K562 (cell line): ENCODE results near the gene NR1I3. TPM values are rescaled to one million over a fixed set of nuclear protein-coding genes. Genes with fewer than 3 reads are reported as not detected.

Experiments
- BHLHE40 ChIP-seq: IDR thresholded peaks from 2 replicates; pipeline ENCODE4 v1.6.1; 2011; ENCODE audit warnings: low read length, improper control_type of control experiment
- DACH1 ChIP-seq: fragments of 450-650 bp; IDR thresholded peaks from 2 replicates; pipeline ENCODE4 v1.6.1; 2018; ENCODE audit not compliant: partially characterized antibody
- DDX20 ChIP-seq: fragments of 450-650 bp; IDR thresholded peaks from 2 replicates; pipeline ENCODE4 v1.6.1; 2016; ENCODE audit warnings: missing genetic modification characterization, low read depth, mild to moderate bottlenecking, missing compliant biosample characterization, moderate library complexity
- DIDO1 ChIP-seq: fragments of 450-650 bp; IDR thresholded peaks from 2 replicates; pipeline ENCODE4 v1.6.1; 2016; ENCODE audit warnings: low read depth, missing biosample characterization, missing genetic modification characterization
- HDAC6 ChIP-seq: IDR thresholded peaks from 2 replicates; pipeline ENCODE4 v1.6.1; 2012; ENCODE audit warnings: low read depth, mild to moderate bottlenecking, control low read depth, inconsistent platforms, low read length, moderate library complexity
- HMG20B ChIP-seq: fragments of 250-450 bp; sonication (Bioruptor Pico); IDR thresholded peaks from 2 replicates; pipeline ENCODE4 v1.5.0; 2021; ENCODE audit warnings: mild to moderate bottlenecking
- HNRNPLL ChIP-seq: fragments of 200-400 bp; formaldehyde crosslinking; IDR thresholded peaks from 2 replicates; pipeline ENCODE4 v1.6.1; 2017; ENCODE audit warnings: low read length, low read depth, mild to moderate bottlenecking; ENCODE audit not compliant: poor library complexity, severe bottlenecking
- IRF2 ChIP-seq: sonication (generic); formaldehyde crosslinking; IDR thresholded peaks from 2 replicates; pipeline ENCODE4 v1.8.1; 2022; ENCODE audit warnings: mild to moderate bottlenecking, missing genetic modification reagents
- LARP7 ChIP-seq: fragments of 450-650 bp; IDR thresholded peaks from 2 replicates; pipeline ENCODE4 v1.6.1; 2016
- MYBL2 ChIP-seq, 2 experiments: fragments of 450-650 bp in 1 of 2; sonication (generic) in 1 of 2; formaldehyde crosslinking in 1 of 2; IDR thresholded peaks; 2 replicates each; pipeline versions ENCODE4 v1.6.1 to v1.8.1; 2017 to 2022; ENCODE audit warnings: borderline replicate concordance in 1 of 2, inconsistent platforms in 1 of 2, low read depth in 1 of 2, mild to moderate bottlenecking in 1 of 2, missing genetic modification reagents in 1 of 2, moderate library complexity in 1 of 2
- MYC ChIP-seq, 2 experiments: fragments of 250-450 bp in 1 of 2; sonication (Bioruptor Pico) in 1 of 2; IDR thresholded peaks; 2 replicates each; pipeline versions ENCODE4 v1.5.1 to v1.6.1; 2012 to 2021; ENCODE audit warnings: low read depth in 2 of 2, borderline replicate concordance in 1 of 2, improper control_type of control experiment in 1 of 2, low read length in 1 of 2, mild to moderate bottlenecking in 1 of 2, moderate library complexity in 1 of 2
- PRMT5 ChIP-seq: sonication (generic); formaldehyde crosslinking; IDR thresholded peaks from 2 replicates; pipeline ENCODE4 v1.5.0; 2020; ENCODE audit warnings: missing genetic modification reagents
- SIN3B ChIP-seq: fragments of 450-650 bp; IDR thresholded peaks from 2 replicates; pipeline ENCODE4 v1.6.1; 2017; ENCODE audit warnings: low read depth, mild to moderate bottlenecking, moderate library complexity
- SMARCA5 ChIP-seq: fragments of 450-650 bp; IDR thresholded peaks from 2 replicates; pipeline ENCODE4 v1.6.1; 2016
- SMC3 ChIP-seq: conservative IDR thresholded peaks from 2 replicates; pipeline ENCODE4 v1.6.1; 2011; ENCODE audit warnings: low read depth, low read length, improper control_type of control experiment; ENCODE audit not compliant: insufficient read depth
- STAT5A ChIP-seq: IDR thresholded peaks from 2 replicates; pipeline ENCODE4 v1.6.1; 2012; ENCODE audit warnings: low read length, inconsistent platforms, borderline replicate concordance
- ZEB2 ChIP-seq: fragments of 450-650 bp; IDR thresholded peaks from 2 replicates; pipeline ENCODE4 v1.6.1; 2016
- ZNF146 ChIP-seq: IDR thresholded peaks from one replicate; pipeline ENCODE4 v1.6.1; 2018; ENCODE audit warnings: missing compliant biosample characterization; ENCODE audit not compliant: unreplicated experiment
- ZNF174 ChIP-seq: fragments of 250-450 bp; sonication (Bioruptor Pico); IDR thresholded peaks from 2 replicates; pipeline ENCODE4 v1.4.0; 2020; ENCODE audit warnings: mild to moderate bottlenecking
- ZNF766 ChIP-seq: fragments of 200-800 bp; sonication (Bioruptor generic); conservative IDR thresholded peaks from 2 replicates; pipeline ENCODE4 v1.6.1; 2016; ENCODE audit warnings: missing genetic modification characterization, missing compliant biosample characterization
- polyA plus RNA-seq, 8 experiments: library from polyadenylated mRNA; depleted of rRNA in 4 of 8; stranded (reverse) in 5 of 8; unstranded in 3 of 8; fragments of >200 nt; fragmentation: Nextera tagmentation in 2 of 8; fragmentation: Illumina TruSeq in 1 of 8; extraction: Ambion mirVana in 2 of 8; extraction: Trizol in 1 of 8; gene quantifications; 2 replicates each; pipeline versions ENCODE4 v1.2.1 to v1.2.3, GENCODE V29; 2011 to 2014; ENCODE audit warnings: inconsistent platforms in 1 of 8, missing spikeins in 1 of 8
- total RNA-seq, 7 experiments: library from RNA; depleted of rRNA in 6 of 7; stranded (reverse); fragments of >200 nt in 6 of 7; fragmentation: Illumina TruSeq in 2 of 7; extraction: Trizol in 2 of 7; gene quantifications; 2 replicates each; pipeline versions ENCODE4 v1.2.1 to v1.2.3, GENCODE V29; 2011 to 2021; ENCODE audit warnings: low replicate concordance in 1 of 7
- TF ChIP-seq, protein P1 (sequence below): fragments of 450-650 bp; IDR thresholded peaks from 2 replicates; pipeline ENCODE4 v1.6.1; 2016
- TF ChIP-seq, protein P2 (sequence below): sonication (generic); formaldehyde crosslinking; IDR thresholded peaks from 2 replicates; pipeline ENCODE4 v1.8.0; 2022; ENCODE audit warnings: missing genetic modification reagents, mild to moderate bottlenecking, moderate library complexity, borderline replicate concordance
- TF ChIP-seq, protein P3 (sequence below): IDR thresholded peaks from 2 replicates; pipeline ENCODE4 v1.6.1; 2014; ENCODE audit warnings: antibody characterized with exemption
- TF ChIP-seq, protein P4 (sequence below): fragments of 250-450 bp; sonication (Bioruptor Pico); IDR thresholded peaks from 2 replicates; pipeline ENCODE4 v1.8.0; 2021; ENCODE audit warnings: moderate library complexity, mild to moderate bottlenecking, inconsistent platforms

Gene NR1I3
- total and polyA plus RNA-seq, 9 of the 15 experiments (the other 6 are each of a cell fraction or from before 2014, with no cell fraction given): 0.11 TPM; not detected in 8

DNA sequence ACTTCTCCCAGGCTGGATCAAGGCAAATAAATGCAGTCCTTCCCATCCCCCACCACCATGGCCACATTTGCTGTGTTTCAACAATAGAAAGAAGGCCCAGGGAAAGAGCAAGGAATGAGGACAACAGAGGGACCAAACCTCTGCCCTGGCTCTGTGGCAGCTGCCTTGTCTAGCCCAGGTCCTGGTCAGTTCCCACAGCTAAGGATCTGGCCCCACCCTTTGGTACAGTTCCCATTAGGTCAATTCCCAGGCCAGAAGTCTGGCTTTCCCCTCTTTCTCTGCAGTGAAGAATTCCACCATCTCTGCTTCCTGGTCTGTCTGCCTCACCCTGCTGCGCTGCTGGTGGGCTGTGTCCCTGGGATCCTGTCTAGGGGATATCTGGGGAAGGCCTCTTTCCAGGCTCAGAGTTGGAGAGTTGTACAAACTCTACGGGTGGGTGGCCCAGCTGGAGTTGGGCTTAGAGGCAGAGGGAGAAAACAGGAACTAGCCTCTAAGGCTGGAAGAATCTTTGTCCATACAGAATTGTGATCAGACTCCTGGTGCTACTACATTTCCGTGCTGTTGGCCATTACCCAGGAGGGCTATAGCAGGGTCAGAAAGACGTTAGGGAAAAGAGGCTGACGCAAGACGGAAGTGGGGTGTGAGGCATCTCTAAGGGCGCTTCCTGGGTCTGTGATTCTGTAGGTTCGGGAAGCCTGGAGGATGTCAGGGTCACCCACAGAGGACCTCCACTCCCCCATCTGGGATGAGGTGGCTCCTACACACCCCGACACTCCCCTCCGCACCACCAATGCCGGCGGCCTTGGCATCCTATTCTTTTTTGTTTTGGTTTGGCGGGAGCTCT is 36.8 kb downstream of the NR1I3 start (continued):
- TF ChIP-seq ZNF174 (CRISPR knock-in tag) (no peak), PRMT5 (CRISPR knock-in tag) (no peak), MYC (IDR thresholded peaks at IDR 0.05; ENCODE audit: low read depth, low read length) (no peak), MYC (CRISPR knock-in tag; IDR thresholded peaks at IDR 0.05; ENCODE audit: borderline replicate concordance, low read depth) (peak; percentile 44; the same call in 1 of the 2 replicates), DDX20 (tag) (no peak), BHLHE40 (no peak), MYBL2 (IDR thresholded peaks at IDR 0.05; ENCODE audit: low read depth) (no peak), MYBL2 (CRISPR knock-in tag; IDR thresholded peaks at IDR 0.05; ENCODE audit: borderline replicate concordance) (no peak), HMG20B (no peak), SMARCA5 (no peak), STAT5A (no peak), HDAC6 (no peak), DIDO1 (tag) (no peak), ZEB2 (no peak), HNRNPLL (no peak), ZNF146 (CRISPR knock-in tag) (no peak), DACH1 (no peak), ZNF766 (CRISPR knock-in tag) (peak; percentile 72), IRF2 (CRISPR knock-in tag) (no peak), SIN3B (no peak), SMC3 (no peak), LARP7 (no peak)
- TF ChIP-seq, protein P1, sequence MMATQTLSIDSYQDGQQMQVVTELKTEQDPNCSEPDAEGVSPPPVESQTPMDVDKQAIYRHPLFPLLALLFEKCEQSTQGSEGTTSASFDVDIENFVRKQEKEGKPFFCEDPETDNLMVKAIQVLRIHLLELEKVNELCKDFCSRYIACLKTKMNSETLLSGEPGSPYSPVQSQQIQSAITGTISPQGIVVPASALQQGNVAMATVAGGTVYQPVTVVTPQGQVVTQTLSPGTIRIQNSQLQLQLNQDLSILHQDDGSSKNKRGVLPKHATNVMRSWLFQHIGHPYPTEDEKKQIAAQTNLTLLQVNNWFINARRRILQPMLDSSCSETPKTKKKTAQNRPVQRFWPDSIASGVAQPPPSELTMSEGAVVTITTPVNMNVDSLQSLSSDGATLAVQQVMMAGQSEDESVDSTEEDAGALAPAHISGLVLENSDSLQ: no peak
- TF ChIP-seq, protein P2, sequence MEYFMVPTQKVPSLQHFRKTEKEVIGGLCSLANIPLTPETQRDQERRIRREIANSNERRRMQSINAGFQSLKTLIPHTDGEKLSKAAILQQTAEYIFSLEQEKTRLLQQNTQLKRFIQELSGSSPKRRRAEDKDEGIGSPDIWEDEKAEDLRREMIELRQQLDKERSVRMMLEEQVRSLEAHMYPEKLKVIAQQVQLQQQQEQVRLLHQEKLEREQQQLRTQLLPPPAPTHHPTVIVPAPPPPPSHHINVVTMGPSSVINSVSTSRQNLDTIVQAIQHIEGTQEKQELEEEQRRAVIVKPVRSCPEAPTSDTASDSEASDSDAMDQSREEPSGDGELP (CRISPR knock-in tag): peak; percentile 65; the same call in 1 of the 2 replicates
- TF ChIP-seq, protein P3, sequence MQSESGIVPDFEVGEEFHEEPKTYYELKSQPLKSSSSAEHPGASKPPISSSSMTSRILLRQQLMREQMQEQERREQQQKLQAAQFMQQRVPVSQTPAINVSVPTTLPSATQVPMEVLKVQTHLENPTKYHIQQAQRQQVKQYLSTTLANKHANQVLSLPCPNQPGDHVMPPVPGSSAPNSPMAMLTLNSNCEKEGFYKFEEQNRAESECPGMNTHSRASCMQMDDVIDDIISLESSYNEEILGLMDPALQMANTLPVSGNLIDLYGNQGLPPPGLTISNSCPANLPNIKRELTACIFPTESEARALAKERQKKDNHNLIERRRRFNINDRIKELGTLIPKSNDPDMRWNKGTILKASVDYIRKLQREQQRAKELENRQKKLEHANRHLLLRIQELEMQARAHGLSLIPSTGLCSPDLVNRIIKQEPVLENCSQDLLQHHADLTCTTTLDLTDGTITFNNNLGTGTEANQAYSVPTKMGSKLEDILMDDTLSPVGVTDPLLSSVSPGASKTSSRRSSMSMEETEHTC: no peak
- TF ChIP-seq, protein P4, sequence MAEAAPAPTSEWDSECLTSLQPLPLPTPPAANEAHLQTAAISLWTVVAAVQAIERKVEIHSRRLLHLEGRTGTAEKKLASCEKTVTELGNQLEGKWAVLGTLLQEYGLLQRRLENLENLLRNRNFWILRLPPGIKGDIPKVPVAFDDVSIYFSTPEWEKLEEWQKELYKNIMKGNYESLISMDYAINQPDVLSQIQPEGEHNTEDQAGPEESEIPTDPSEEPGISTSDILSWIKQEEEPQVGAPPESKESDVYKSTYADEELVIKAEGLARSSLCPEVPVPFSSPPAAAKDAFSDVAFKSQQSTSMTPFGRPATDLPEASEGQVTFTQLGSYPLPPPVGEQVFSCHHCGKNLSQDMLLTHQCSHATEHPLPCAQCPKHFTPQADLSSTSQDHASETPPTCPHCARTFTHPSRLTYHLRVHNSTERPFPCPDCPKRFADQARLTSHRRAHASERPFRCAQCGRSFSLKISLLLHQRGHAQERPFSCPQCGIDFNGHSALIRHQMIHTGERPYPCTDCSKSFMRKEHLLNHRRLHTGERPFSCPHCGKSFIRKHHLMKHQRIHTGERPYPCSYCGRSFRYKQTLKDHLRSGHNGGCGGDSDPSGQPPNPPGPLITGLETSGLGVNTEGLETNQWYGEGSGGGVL (CRISPR knock-in tag): no peak
